ENCODE data around the gene CLDN10.

CLDN10 gene

DNA sequence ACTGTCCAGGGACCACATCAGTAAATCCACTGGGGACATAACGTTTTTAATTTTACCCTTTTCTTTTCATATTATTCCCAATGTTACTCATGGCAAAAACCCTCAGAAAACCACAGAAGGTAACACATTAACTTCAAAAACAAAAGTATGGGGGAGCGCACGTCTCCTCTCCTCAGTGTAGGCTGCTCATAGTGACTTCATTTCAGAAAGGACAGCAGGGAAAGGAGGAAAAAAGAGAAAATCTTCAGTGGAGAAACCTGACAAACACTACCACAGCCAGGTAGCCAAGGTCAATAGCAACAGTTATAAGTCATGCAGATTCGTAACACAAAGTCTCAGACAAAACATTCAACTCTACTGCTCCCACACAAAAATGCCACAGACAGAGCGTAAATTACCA, 70.6 kb downstream of the CLDN10 start:
- TF ChIP-seq CREB1 (IDR thresholded peaks at IDR 0.05; ENCODE audit: low read depth) (no peak), TAF1 (IDR thresholded peaks at IDR 0.05; ENCODE audit: low read depth) (no peak), FOXM1 (IDR thresholded peaks at IDR 0.05; ENCODE audit: borderline replicate concordance, low read depth) (no peak), NFIC (IDR thresholded peaks at IDR 0.05) (no peak), EP300 (IDR thresholded peaks at IDR 0.05; ENCODE audit: borderline replicate concordance) (no peak), EGR1 (IDR thresholded peaks at IDR 0.05) (no peak), RAD21 (IDR thresholded peaks at IDR 0.05; ENCODE audit: low read depth) (no peak), ZBTB7A (IDR thresholded peaks at IDR 0.05; ENCODE audit: low read depth) (no peak), TEAD4 (IDR thresholded peaks at IDR 0.05) (no peak), YY1 (IDR thresholded peaks at IDR 0.05; ENCODE audit: low read depth) (no peak), CEBPB (IDR thresholded peaks at IDR 0.05) (no peak), TCF12 (IDR thresholded peaks at IDR 0.05; ENCODE audit: low read depth) (no peak)
- TF ChIP-seq, protein P1, sequence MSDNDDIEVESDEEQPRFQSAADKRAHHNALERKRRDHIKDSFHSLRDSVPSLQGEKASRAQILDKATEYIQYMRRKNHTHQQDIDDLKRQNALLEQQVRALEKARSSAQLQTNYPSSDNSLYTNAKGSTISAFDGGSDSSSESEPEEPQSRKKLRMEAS (IDR thresholded peaks at IDR 0.05): no peak
- TF ChIP-seq, protein P2, sequence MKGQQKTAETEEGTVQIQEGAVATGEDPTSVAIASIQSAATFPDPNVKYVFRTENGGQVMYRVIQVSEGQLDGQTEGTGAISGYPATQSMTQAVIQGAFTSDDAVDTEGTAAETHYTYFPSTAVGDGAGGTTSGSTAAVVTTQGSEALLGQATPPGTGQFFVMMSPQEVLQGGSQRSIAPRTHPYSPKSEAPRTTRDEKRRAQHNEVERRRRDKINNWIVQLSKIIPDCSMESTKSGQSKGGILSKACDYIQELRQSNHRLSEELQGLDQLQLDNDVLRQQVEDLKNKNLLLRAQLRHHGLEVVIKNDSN (IDR thresholded peaks at IDR 0.05): no peak
- TF ChIP-seq, protein P3, sequence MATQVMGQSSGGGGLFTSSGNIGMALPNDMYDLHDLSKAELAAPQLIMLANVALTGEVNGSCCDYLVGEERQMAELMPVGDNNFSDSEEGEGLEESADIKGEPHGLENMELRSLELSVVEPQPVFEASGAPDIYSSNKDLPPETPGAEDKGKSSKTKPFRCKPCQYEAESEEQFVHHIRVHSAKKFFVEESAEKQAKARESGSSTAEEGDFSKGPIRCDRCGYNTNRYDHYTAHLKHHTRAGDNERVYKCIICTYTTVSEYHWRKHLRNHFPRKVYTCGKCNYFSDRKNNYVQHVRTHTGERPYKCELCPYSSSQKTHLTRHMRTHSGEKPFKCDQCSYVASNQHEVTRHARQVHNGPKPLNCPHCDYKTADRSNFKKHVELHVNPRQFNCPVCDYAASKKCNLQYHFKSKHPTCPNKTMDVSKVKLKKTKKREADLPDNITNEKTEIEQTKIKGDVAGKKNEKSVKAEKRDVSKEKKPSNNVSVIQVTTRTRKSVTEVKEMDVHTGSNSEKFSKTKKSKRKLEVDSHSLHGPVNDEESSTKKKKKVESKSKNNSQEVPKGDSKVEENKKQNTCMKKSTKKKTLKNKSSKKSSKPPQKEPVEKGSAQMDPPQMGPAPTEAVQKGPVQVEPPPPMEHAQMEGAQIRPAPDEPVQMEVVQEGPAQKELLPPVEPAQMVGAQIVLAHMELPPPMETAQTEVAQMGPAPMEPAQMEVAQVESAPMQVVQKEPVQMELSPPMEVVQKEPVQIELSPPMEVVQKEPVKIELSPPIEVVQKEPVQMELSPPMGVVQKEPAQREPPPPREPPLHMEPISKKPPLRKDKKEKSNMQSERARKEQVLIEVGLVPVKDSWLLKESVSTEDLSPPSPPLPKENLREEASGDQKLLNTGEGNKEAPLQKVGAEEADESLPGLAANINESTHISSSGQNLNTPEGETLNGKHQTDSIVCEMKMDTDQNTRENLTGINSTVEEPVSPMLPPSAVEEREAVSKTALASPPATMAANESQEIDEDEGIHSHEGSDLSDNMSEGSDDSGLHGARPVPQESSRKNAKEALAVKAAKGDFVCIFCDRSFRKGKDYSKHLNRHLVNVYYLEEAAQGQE (IDR thresholded peaks at IDR 0.05; ENCODE audit: low read depth): no peak

DNA sequence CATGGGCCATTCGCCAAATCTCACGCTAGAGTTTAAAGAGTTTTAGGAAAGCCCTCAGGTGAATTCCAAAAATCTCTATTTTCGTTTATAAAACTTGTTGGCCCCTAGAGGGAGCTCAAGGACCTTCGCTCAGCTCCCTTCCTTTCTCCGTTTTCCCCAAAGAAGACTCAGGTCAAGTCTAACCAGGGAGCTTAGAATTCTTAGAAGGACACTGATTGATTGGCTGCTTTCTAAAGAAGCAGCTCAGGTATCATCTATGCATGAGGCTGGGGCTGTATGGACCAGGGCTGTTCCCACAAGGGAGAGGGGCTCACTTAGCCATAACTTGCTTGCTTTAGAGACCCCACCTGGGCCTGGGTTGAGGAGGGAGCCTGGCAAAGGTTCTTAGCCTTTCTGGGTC, 71.5 kb downstream of the CLDN10 start:
- TF ChIP-seq TCF12 (IDR thresholded peaks at IDR 0.05; ENCODE audit: low read depth) (no peak), RAD21 (IDR thresholded peaks at IDR 0.05; ENCODE audit: low read depth) (peak; percentile 85)

DNA sequence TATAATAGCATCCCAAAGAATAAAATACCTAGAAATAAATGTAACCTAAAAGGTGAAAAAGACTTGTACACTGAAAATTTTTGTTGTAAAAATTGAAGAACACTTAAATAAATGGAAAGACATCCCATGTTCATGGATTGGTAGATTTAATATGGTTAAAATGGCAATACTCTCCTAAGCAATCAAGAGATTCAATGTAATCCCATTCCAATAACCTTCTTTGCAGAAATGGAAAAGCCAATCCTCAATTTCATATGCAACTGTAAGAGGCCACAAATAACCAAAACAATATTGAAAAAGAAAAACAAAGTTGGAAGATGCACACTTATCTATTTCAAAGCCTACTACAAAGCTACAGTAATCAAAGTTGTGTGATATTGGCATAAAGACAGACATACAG, 74.2 kb downstream of the CLDN10 start:
- TF ChIP-seq, protein P1 (IDR thresholded peaks at IDR 0.05): no peak
- TF ChIP-seq YY1 (IDR thresholded peaks at IDR 0.05; ENCODE audit: low read depth): no peak
- no peak for TF ChIP-seq ZBTB7A (IDR thresholded peaks at IDR 0.05; ENCODE audit: low read depth)
- TF ChIP-seq, protein P2 (IDR thresholded peaks at IDR 0.05): no peak
- TF ChIP-seq EGR1 (IDR thresholded peaks at IDR 0.05): no peak
- no peak for TF ChIP-seq FOXM1 (IDR thresholded peaks at IDR 0.05; ENCODE audit: borderline replicate concordance, low read depth)
- no peak for TF ChIP-seq EP300 (IDR thresholded peaks at IDR 0.05; ENCODE audit: borderline replicate concordance)
- no peak for TF ChIP-seq RAD21 (IDR thresholded peaks at IDR 0.05; ENCODE audit: low read depth)
- TF ChIP-seq CEBPB (IDR thresholded peaks at IDR 0.05): no peak
- TF ChIP-seq CREB1 (IDR thresholded peaks at IDR 0.05; ENCODE audit: low read depth): no peak

DNA sequence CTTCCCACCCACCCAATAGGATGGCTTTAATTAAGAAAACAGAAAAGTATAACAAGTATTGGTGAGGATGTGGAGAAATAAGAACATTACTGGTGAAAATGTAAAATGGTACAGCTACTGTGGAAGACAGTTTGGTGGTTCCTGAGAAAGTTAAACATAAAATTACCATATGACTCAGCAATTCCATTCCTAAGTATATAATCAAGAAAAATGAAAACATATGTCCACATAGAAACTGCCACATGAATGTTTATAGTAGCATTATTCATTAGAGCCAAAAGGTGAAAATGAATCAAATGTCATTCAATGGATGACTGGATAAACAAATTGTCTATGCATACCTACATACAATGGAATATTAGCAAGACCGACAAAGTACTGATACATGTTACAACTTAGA, 75.1 kb downstream of the CLDN10 start:
- TF ChIP-seq, protein P2 (IDR thresholded peaks at IDR 0.05): no peak
- TF ChIP-seq TEAD4 (IDR thresholded peaks at IDR 0.05): no peak
- no peak for TF ChIP-seq CREB1 (IDR thresholded peaks at IDR 0.05; ENCODE audit: low read depth)
- TF ChIP-seq ZBTB7A (IDR thresholded peaks at IDR 0.05; ENCODE audit: low read depth): no peak
- no peak for TF ChIP-seq FOXM1 (IDR thresholded peaks at IDR 0.05; ENCODE audit: borderline replicate concordance, low read depth)
- no peak for TF ChIP-seq YY1 (IDR thresholded peaks at IDR 0.05; ENCODE audit: low read depth)
- TF ChIP-seq, protein P3 (IDR thresholded peaks at IDR 0.05; ENCODE audit: low read depth): no peak
- TF ChIP-seq CEBPB (IDR thresholded peaks at IDR 0.05): no peak
- TF ChIP-seq TAF1 (IDR thresholded peaks at IDR 0.05; ENCODE audit: low read depth): no peak

DNA sequence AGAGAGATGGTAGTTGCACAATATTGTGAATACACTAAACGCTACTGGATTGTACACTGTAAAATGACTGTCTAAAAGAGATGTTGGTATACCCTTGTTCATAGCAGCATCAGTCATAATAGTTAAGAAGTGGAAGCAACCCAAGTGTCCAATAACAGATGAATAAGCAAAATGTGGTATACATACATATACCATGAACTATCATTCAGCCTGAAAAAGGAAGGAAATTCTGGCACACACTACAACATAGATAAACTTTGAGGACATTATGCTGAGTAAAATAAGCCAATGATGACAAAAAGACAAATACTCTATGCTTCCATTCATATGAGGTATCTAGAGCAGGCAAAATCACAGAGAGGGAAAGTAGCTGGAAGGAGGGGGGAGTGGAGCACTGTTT, 76.0 kb downstream of the CLDN10 start:
- TF ChIP-seq EP300 (IDR thresholded peaks at IDR 0.05; ENCODE audit: borderline replicate concordance) (no peak), EGR1 (IDR thresholded peaks at IDR 0.05) (no peak), ZBTB7A (IDR thresholded peaks at IDR 0.05; ENCODE audit: low read depth) (no peak), YY1 (IDR thresholded peaks at IDR 0.05; ENCODE audit: low read depth) (no peak), TAF1 (IDR thresholded peaks at IDR 0.05; ENCODE audit: low read depth) (no peak), NFIC (IDR thresholded peaks at IDR 0.05) (no peak), TCF12 (IDR thresholded peaks at IDR 0.05; ENCODE audit: low read depth) (no peak), TEAD4 (IDR thresholded peaks at IDR 0.05) (no peak), FOXM1 (IDR thresholded peaks at IDR 0.05; ENCODE audit: borderline replicate concordance, low read depth) (no peak), CREB1 (IDR thresholded peaks at IDR 0.05; ENCODE audit: low read depth) (no peak), RAD21 (IDR thresholded peaks at IDR 0.05; ENCODE audit: low read depth) (no peak)
- TF ChIP-seq, protein P1 (IDR thresholded peaks at IDR 0.05): no peak
- TF ChIP-seq, protein P3 (IDR thresholded peaks at IDR 0.05; ENCODE audit: low read depth): no peak
- TF ChIP-seq, protein P2 (IDR thresholded peaks at IDR 0.05): no peak

All from Ishikawa (cell line).